ENCODE data around the gene ADGRB3.

- no peak for TF ChIP-seq CTCF (IDR thresholded peaks at IDR 0.05)
- no peak for TF ChIP-seq POLR2A (IDR thresholded peaks at IDR 0.05)
These were observed 276.3 kb downstream of the ADGRB3 start for GRCh38 chr6:68911334-68911733.
